Measurements from ENCODE around the gene MOXD1.
"Not testable (repeated sequence)": the region's sequence is repeated elsewhere in the genome, so short reads cannot be mapped to it uniquely, and the experiment has no call there.

MOXD1 gene

GRCh38 chr6:132275066-132275970 is 126.0 kb downstream of the MOXD1 start:
- DNase-seq, result no peak

- no peak for DNase-seq
Observed at GRCh38 chr6:132272776-132273175, 128.5 kb downstream of the MOXD1 start.

GRCh38 chr6:132270726-132271402 is 130.4 kb downstream of the MOXD1 start:
- DNase-seq, result no peak

- DNase-seq, result not testable (repeated sequence)
Observed at GRCh38 chr6:132268666-132269065, 132.6 kb downstream of the MOXD1 start.

- no peak for DNase-seq
Observed at GRCh38 chr6:132268209-132268608, 133.1 kb downstream of the MOXD1 start.

- DNase-seq, result no peak
Observed at GRCh38 chr6:132265451-132266097, 135.7 kb downstream of the MOXD1 start.

DNA sequence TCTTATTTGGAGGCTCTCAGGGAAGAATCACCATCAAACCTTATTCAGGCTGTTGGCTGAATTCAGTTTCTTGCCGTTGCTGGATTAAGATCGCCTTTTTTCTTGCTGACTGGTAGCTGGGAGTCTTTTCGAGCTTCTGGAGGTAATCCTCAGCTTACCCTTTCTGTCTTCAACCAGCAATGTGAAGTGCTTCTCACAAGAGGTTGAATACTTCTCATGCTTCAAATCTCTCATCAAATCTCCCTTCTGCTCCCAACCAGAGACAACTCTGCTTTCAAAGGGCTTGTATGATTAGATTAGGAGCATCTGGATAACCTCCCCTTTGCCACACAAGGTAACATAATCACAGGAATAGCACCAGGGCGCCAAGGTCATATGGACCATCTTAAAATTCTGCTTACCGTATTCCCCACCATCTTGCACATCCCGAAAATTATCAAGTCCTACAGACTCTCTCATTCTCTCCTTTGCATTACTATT is 137.2 kb downstream of the MOXD1 start:
- no peak for DNase-seq

GRCh38 chr6:132261354-132261753 is 139.9 kb downstream of the MOXD1 start:
- DNase-seq, result no peak

DNA sequence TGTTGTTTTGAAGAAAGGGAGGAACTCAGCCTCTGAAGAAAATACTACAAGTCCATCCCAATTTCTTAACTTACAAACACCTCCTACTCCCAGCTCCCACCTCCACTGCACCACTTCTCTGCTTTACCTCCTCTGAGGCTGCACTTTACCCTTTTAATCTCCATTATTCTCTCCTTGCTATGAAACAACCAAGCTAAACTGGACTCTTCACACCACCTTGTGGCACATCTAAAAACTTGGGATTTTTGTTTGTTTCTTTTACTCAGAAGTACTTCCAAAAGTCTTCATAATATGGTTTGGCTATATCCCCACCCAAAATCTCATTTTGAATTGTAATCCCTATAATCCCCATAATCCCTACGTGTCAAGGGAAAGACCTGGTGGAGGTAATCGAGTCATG is 142.2 kb downstream of the MOXD1 start:
- peak; percentile 20 for DNase-seq

- no peak for DNase-seq
Observed at GRCh38 chr6:132257561-132257960, 143.7 kb downstream of the MOXD1 start.

- no peak for DNase-seq
Observed at GRCh38 chr6:132256457-132256856, 144.8 kb downstream of the MOXD1 start.

DNA sequence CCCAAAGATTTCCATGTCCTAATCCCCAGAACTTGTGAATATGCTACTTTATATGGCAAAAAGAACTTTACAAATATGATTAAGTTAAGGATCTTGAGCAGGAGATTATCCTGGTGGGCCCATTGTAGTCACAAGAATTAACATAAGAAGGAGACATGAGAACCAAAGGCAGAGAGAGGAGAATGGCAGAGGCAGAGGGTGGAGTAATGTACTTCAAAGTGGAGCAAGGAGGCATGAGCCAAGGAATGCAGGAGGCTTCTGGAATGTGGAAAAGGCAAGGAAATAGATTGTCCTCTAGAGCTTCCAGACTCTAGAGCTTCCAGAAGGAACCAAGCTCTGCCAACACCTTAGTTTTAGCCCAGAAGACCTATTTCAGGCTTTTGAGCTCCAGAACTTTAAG is 147.4 kb downstream of the MOXD1 start:
- no peak for DNase-seq

GRCh38 chr6:132253211-132253610 is 148.1 kb downstream of the MOXD1 start:
- DNase-seq, result no peak

- no peak for DNase-seq
Observed at GRCh38 chr6:132252113-132252512, 149.2 kb downstream of the MOXD1 start.

DNA sequence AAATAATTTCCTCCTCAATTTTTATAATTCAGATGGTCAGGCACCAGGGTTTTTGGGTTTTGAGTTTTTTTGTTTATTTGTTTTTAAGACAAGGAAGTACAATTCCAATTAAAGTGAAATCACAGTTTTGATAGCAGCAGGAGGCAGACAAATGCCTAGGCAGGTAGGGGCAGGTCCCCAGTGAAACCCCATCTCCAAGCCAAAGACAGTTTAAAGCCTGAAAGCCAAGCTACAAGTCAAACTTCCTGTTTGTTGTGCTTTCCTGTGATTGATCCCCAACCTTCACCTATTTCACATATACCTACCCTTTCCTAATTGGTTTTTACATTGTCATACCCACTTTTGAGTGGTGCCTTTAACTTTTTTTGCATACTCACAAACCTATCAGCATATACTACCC is 149.6 kb downstream of the MOXD1 start:
- DNase-seq, result no peak

GRCh38 chr6:132247381-132248159 is 153.7 kb downstream of the MOXD1 start:
- DNase-seq, result no peak

DNA sequence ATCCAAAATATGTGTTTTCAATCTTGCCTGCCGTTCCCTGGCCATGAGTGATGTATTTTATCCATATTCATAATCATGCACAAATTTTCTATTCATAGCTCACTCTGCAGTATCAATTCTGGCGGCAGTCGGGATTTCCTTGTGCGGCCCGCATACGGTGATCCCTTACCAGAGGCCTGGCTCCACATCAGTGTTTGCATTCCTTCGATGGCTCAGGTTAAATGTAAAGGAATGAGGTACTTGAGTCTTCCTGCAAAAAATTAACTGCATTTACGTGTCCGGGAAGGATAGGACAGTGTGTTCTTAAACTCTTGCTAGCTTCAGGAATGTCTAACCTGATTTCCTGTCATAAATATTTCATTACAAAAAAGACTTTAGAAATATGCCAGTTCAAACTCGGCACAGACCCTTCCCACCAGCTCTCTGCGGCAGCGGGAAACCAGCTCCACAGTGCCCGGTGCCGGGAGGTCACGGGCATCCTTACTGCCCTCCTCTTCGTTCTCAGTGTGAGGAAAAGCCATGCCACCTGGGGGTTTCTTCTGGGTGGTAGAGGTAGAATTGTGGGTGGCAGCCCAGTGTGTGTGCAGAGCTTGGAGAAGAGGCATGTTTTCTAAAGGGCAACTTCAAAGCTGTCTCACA is 154.5 kb downstream of the MOXD1 start:
- DNase-seq, result no peak

GRCh38 chr6:132246120-132246617 is 155.1 kb downstream of the MOXD1 start:
- no peak for DNase-seq

All from NCI-H82 (cell line).